Measurements from ENCODE around the gene FBXO9.
A peak's percentile ranks its signal among the peaks of the same experiment; 100 is the strongest.
"Not testable (repeated sequence)": the region's sequence is repeated elsewhere in the genome, so short reads cannot be mapped to it uniquely, and the experiment has no call there.

The FBXO9 gene

GRCh38 chr6:53044572-53044971 is 20.6 kb upstream of the FBXO9 start:
- intact Hi-C loops (cut with DNase I) = no loop called here
- DNase-seq = no peak

GRCh38 chr6:53045891-53046673 is 19.1 kb upstream of the FBXO9 start:
- intact Hi-C loops (cut with DNase I) = no loop called here
- no peak for DNase-seq

DNA sequence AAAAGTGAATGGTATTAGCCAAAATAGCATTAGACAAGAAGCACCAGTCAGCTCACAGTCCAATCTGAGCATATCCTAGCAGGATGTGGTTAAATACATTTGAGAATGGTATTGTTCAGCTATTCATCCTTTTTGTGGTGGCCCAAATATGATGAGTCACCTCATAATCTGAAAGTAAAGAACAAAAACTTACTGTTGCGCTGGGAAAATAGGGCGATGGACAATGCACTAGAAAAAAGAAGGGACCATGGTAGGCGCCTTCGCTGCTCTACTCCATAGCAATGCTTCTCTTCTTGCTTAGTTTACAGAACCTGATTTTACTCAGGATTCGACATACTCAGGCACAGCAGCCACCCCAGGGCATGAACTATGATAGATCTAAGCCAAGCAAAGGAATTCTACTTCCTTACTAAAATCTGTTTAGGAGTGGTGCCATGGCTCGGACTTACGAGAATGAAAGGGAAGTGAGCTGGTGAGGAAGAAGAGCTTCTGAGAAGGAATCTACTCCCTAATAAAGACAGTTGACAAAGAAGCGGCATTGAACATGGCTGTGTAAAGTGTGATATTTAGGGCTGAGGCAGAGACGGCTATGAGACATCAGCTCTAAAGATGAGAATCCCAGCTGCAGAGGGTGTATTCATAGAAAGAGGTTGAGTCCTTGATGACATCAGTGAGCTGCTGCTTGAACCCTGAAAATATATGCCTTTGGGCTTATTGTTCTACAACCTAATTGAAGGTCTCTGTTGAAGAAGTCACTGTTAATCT is 16.6 kb upstream of the FBXO9 start:
- intact Hi-C loops (cut with DNase I) = no loop called here

DNA sequence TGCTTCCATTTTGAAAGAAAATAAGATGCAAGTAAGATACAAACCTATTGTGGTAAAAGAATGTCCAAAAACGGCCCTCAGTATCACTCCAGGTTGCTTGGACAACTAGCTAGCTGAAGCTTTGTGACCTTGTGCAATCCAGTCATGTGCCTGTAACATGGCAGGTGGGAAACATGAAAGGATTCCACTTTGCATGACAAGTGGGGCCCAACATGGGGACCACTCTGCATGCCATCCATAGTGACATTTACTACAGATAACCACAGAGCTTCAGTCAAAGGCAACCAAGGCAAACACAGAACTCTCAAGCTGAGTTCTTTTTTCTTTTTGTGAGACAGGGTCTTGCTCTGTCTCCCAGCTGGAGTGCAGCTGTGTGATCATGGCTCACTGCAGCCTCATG is 15.8 kb upstream of the FBXO9 start:
- intact Hi-C loops (cut with DNase I) = no loop called here
- DNase-seq = no peak

More for the DNA sequence above, 16.6 kb upstream of the FBXO9 start:
- peak in 2 of 42 donors; percentile 52 to 57 for DNase-seq

DNA sequence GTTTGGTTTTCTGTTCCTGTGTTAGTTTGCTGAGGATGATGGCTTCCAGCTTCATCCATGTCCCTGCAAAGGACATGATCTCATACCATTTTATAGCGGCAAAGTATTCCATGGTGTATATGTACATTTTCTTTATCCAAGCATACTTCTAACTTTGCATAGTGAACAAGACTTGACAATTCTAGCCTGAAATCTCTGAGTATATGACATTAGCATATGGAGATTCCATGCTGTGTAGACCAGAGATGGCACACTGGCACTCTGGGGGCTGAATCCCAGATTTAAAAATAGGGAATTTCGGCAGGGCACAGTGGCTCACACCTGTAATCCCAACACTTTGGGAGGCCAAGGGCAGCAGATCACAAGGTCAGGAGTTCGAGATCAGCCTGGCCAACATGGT is 13.1 kb upstream of the FBXO9 start:
- DNase-seq; intact Hi-C loops (cut with DNase I): not testable (repeated sequence)

DNA sequence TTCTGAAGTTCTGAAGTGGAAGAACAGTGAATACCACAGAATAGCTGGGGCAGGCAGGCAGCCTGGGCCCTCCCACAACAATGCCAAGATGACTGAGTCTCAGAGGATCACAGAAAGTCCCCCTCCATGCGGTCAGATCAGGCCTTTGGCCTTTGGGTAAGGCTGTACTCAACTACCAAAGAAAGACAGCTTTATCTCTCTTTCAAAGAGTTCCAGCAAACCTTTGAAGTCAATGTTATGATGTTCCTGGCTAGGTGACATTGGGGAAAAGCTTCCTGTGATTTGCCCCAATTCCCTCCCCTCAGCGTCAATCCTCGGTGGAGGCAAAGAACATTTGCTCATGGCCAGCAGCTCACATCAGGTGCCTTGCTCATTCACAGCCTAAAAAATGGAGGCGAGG is 10.7 kb upstream of the FBXO9 start:
- no peak for DNase-seq
- intact Hi-C loops (cut with DNase I) = no loop called here

DNA sequence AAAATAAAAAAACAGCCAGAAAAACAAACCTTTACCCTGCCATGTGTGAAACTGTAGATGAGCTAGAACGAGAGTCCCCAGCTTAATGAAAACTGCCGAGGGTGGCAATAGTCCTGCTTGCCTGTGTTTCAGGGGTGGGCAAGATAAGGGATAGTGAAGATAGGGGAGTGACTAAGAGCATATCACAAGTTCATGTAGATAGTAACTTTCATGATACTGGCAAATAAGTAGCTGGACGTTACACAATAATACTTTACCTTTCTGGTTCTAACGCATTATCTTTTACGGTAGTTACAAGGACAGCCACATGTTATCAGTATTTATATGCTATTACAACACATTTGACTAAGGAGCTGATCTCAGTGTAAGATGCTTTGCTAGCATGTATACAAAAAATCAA is 9.3 kb upstream of the FBXO9 start:
- no peak for DNase-seq
- intact Hi-C loops (cut with DNase I) = no loop called here

DNA sequence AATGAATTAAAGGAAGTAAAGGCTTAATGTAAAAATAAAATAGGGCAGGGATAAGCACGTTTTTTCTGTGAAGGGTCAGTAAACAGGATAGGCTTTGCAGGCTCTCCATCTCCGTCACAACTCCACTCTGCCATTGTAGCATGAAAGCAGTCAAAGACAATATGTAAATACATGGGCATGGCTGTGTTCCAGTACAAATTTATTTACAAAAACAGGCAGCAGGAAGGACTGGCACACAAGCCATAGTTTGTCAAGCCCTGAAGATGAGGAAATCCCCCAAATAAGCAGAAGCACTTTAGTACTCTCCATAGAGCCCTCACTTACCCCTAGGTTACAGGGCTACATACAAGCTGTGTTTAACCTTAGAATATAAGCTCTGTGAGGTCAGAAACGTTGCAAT is 8.9 kb upstream of the FBXO9 start:
- DNase-seq = no peak
- intact Hi-C loops (cut with DNase I) = no loop called here

GRCh38 chr6:53058388-53059195 is 6.6 kb upstream of the FBXO9 start:
- intact Hi-C loops (cut with DNase I) = no loop called here
- DNase-seq = no peak

- no peak for DNase-seq
- intact Hi-C loops (cut with DNase I) = no loop called here
Measured at GRCh38 chr6:53059648-53060589, 5.3 kb upstream of the FBXO9 start.

GRCh38 chr6:53062169-53062539 is 3.0 kb upstream of the FBXO9 start:
- DNase-seq = no peak
- intact Hi-C loops (cut with DNase I) = no loop called here

DNA sequence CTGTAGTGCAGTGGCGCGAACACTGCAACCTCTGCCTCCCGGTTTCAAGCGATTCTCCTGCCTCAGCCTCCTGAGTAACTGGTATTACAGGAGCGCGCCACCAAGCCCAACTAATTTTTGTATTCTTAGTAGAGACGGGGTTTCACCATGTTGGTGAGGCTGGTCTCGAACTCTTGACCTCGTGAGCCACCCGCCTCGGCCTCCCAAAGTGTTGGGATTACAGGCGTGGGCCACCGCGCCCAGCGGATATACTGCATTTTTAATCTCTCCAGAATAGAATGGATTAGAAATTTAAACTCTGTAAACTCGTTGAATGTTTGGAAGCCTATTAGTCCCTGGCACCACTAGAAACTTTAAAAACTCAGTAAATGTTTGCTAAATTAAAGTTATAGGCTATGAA is 949 bp upstream of the FBXO9 start:
- DNase-seq; intact Hi-C loops (cut with DNase I): not testable (repeated sequence)

GRCh38 chr6:53064726-53065265 is 408 bp upstream of the FBXO9 start:
- DNase-seq = peak; percentile 96 to 99 (median 98)
- intact Hi-C loops (cut with DNase I) = no loop called here

- peak in 36 of 42 donors; percentile 11 to 67 (median 44) for DNase-seq
- intact Hi-C loops (cut with DNase I) = no loop called here
Measured at GRCh38 chr6:53066077-53066417, 843 bp downstream of the FBXO9 start.

GRCh38 chr6:53066874-53067706 is 1.9 kb downstream of the FBXO9 start:
- DNase-seq = no peak
- intact Hi-C loops (cut with DNase I) = no loop called here

DNA sequence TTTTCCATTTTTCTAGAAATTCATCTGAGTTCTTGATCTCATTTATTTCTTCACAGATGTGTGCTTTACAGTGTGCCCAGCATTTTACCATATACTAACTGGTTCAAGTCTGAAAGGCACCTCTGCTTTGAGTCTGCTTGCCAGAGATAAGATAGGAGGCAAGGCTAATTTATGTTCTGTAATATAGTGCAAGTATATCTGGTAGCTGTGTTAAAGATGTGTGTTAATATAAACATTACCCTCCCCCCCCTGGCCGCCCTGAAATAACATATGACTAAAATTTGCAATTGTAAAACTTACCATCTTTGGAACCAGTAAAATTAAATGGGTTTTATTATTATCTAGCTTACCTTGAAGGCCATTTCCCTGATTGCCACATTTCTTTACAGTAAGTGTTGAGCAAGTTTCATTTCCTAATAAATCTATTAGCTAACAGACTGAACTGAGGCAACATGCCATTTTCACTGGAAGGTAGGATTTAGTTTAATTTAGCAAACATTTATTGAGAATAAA is 2.7 kb downstream of the FBXO9 start:
- no peak for DNase-seq
- intact Hi-C loops (cut with DNase I) = no loop called here

DNA sequence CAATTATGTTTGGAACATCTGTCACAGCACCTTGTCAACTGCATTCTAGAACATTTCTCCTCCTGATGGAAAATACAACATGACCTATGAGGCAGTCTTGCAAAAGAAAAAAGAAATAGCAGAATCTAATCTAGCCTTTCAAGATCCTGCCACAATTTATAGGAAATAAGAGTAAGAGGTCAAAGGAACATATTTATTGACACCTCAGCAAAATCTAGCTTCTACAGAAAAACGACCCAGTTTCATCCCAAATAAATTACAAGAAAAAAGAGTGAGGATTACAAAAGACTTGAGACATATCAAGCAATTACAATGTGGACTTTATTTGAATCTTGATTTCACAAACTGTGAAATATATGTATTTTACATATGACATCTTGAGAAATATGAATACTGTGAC is 4.2 kb downstream of the FBXO9 start:
- no peak for DNase-seq
- intact Hi-C loops (cut with DNase I) = no loop called here

- intact Hi-C loops (cut with DNase I) = no loop called here
- no peak for DNase-seq
Measured at GRCh38 chr6:53070806-53071205, 5.6 kb downstream of the FBXO9 start.

All from head of caudate nucleus (tissue), 42 donors.